Osteocyte (in vitro differentiated cells): ENCODE results near the gene ASB16. TPM values are rescaled to one million over a fixed set of nuclear protein-coding genes. Genes with fewer than 3 reads are reported as not detected.

Source experiments
- DNase-seq: peaks from one replicate; pipeline ENCODE4 v3.0.0; 2021; ENCODE audit warnings: mixed read lengths; ENCODE audit not compliant: unreplicated experiment; ENCODE audit errors: extremely low spot score
- H3K27ac Mint-ChIP-seq: one replicate; pipeline ENCODE4 v1.8.0; 2021; ENCODE audit warnings: mild to moderate bottlenecking, mixed read lengths; ENCODE audit not compliant: unreplicated experiment
- H3K27me3 Mint-ChIP-seq: one replicate; pipeline ENCODE4 v1.8.0; 2021; ENCODE audit warnings: mixed read lengths; ENCODE audit not compliant: unreplicated experiment
- H3K36me3 Mint-ChIP-seq: one replicate; pipeline ENCODE4 v1.8.0; 2021; ENCODE audit warnings: mixed read lengths; ENCODE audit not compliant: unreplicated experiment
- H3K4me1 Mint-ChIP-seq: one replicate; pipeline ENCODE4 v1.8.0; 2021; ENCODE audit warnings: mixed read lengths; ENCODE audit not compliant: unreplicated experiment
- H3K4me3 Mint-ChIP-seq: one replicate; pipeline ENCODE4 v1.8.0; 2021; ENCODE audit warnings: mild to moderate bottlenecking, moderate library complexity, mixed read lengths; ENCODE audit not compliant: unreplicated experiment
- H3K9me3 Mint-ChIP-seq: one replicate; pipeline ENCODE4 v1.8.0; 2021; ENCODE audit warnings: mixed read lengths; ENCODE audit not compliant: unreplicated experiment
- total RNA-seq: library from RNA; stranded (reverse); gene quantifications from 2 replicates; pipeline ENCODE4 v1.2.1, GENCODE V29; 2021
- TF ChIP-seq, protein P1 (sequence below): fragments of 200-600 bp; sonication (generic); IDR thresholded peaks from 2 replicates; pipeline ENCODE4 v1.5.0; 2021; ENCODE audit warnings: antibody characterized with exemption, mild to moderate bottlenecking, moderate library complexity

ASB16 gene
- total RNA-seq, 1 donor from 2014 or later, result not detected

DNA sequence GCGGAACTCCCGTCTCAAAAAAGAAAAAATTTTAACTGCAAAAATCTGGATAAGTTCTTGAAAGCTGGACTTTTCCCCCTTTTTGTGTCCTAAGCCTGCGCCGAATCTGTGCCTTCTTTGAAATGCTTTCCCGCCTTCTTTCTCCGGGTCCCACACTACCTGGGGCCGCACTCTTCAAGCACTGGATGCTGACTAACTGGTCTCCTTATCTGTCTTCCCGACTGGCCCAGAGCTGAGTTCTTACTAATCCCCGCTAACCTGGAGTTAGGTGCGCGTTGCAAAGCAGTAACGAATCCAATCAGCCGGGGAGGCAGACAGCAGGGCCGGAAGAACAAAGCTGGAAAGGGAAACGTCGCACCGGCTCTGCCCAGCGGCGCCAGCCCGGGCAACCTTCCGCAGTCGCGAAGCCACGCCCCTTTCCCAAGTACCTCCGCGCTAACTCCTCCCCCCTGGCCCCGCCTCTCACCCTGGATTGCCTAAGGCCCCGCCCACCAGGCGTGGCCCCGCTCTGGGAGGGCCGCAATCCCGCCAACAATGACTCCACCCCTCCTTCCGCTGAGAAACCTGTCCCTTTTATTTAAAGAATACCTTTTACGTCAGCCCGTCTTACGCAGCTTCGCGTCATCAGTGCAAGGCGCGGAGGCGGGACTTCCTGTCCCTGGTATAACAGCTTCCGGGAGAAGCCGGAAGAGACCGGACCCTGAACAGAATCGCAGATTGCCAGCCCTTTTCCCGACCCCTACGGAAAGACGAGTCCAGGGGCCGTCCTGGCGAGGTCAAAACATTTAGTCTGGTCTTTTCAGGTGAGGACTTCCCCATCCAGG is 16.0 kb downstream of the ASB16 start, which contains the start of gene TMUB2:
Gene TMUB2, plus strand, starts transcription at position 666 of the 824 bp plus-strand sequence. CDS start 737 bp downstream, outside the sequence.
- no peaks in the 10 kb centered on the region for H3K27me3 Mint-ChIP-seq

DNA sequence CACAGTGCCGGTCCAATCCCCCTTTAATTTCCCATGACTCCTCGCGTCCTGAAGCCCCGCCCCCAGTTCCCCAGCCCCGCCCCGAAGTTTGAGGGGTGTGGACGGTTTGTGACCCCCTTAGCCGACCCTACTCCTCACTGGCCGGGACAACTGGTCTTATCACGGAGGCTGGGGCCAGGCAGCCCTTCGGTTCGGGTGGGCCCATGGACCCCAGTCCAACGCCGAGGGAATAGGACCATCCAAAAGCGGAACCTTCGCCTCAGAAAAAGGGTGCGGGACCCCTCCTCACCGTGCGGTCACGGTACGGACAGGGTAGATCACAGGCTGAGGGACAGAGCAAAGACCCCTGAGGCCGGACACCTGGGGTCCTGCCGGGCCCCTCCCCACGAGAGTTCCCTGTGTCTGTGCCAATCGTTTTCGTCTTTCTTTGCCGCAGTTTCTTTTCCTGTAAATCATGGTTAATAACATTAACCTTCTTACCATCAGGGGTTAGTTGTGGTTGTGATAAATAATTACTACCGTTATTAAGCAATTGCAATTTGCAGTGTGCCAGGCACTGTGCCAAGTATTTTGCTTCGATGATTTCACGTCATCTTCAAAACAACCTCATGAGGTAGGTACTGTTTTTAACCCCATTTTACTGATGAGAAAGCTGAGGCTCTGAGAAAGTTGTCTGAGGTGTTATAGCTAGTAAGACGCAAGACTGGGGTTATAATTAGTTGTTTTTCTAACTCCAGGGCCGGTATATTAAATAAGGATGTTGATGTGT is 16.8 kb downstream of the ASB16 start:
- H3K4me1 Mint-ChIP-seq, result peaks cover 25% of the 10 kb centered on the region

More for the DNA sequence above, 16.0 kb downstream of the ASB16 start, which contains the start of gene TMUB2:
- TF ChIP-seq, protein P1, sequence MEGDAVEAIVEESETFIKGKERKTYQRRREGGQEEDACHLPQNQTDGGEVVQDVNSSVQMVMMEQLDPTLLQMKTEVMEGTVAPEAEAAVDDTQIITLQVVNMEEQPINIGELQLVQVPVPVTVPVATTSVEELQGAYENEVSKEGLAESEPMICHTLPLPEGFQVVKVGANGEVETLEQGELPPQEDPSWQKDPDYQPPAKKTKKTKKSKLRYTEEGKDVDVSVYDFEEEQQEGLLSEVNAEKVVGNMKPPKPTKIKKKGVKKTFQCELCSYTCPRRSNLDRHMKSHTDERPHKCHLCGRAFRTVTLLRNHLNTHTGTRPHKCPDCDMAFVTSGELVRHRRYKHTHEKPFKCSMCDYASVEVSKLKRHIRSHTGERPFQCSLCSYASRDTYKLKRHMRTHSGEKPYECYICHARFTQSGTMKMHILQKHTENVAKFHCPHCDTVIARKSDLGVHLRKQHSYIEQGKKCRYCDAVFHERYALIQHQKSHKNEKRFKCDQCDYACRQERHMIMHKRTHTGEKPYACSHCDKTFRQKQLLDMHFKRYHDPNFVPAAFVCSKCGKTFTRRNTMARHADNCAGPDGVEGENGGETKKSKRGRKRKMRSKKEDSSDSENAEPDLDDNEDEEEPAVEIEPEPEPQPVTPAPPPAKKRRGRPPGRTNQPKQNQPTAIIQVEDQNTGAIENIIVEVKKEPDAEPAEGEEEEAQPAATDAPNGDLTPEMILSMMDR, result no peak
- peak; percentile 100 for DNase-seq
- Mint-ChIP-seq H3K4me1 (peaks cover 25% of the 10 kb centered on the region), H3K27ac (peak within 1 kb of the TSS; percentile 99), H3K36me3 (peaks cover 5% of the 10 kb centered on the region), H3K4me3 (peak within 1 kb of the TSS; percentile 97), H3K9me3 (no peaks in the 10 kb centered on the region)

DNA sequence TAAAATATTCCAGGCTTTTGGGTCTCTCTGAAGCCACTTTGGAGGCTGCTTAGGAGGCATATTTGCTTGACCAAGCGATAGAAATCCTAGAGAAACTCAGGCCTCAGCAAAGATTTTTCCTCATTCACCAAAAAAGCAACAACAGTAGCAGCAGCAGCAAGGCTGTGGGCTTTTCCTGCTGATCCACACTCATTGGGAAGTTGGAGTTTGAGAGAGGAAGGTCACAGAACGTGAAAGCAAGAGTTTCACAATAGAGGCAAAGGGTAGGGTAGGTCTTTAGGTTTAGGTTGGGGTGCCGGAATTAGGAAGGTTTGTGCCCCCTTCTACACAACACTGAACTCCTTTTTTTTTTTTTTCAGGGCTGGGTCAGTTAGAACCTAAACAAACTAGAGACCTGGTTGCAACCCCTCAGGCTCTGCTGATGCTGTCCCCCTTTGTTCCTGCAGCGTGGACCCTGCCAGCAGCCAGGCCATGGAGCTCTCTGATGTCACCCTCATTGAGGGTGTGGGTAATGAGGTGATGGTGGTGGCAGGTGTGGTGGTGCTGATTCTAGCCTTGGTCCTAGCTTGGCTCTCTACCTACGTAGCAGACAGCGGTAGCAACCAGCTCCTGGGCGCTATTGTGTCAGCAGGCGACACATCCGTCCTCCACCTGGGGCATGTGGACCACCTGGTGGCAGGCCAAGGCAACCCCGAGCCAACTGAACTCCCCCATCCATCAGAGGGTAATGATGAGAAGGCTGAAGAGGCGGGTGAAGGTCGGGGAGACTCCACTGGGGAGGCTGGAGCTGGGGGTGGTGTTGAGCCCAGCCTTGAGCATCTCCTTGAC is 18.3 kb downstream of the ASB16 start:
- Mint-ChIP-seq H3K4me3 (peak overlapping the region; percentile 97), H3K27me3 (no peaks in the 10 kb centered on the region), H3K27ac (peak overlapping the region; percentile 56), H3K9me3 (no peaks in the 10 kb centered on the region), H3K4me1 (peaks cover 25% of the 10 kb centered on the region), H3K36me3 (peaks cover 3% of the 10 kb centered on the region)
- DNase-seq, result no peak
- TF ChIP-seq, protein P1, result no peak

More for the DNA sequence above, 16.8 kb downstream of the ASB16 start:
- Mint-ChIP-seq H3K4me3 (peak overlapping the region; percentile 97), H3K27ac (peak overlapping the region; percentile 99), H3K9me3 (no peaks in the 10 kb centered on the region), H3K27me3 (no peaks in the 10 kb centered on the region), H3K36me3 (no peaks in the 10 kb centered on the region)
- no peak for DNase-seq
- TF ChIP-seq, protein P1, result no peak

DNA sequence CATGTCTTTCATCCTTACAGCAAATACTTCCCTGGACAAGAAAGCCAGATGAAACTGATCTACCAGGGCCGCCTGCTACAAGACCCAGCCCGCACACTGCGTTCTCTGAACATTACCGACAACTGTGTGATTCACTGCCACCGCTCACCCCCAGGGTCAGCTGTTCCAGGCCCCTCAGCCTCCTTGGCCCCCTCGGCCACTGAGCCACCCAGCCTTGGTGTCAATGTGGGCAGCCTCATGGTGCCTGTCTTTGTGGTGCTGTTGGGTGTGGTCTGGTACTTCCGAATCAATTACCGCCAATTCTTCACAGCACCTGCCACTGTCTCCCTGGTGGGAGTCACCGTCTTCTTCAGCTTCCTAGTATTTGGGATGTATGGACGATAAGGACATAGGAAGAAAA is 20.0 kb downstream of the ASB16 start:
- H3K4me1 Mint-ChIP-seq, result peaks cover 21% of the 10 kb centered on the region
- H3K27ac Mint-ChIP-seq, result no peak overlapping the region
- DNase-seq, result no peak
- no peaks in the 10 kb centered on the region for H3K27me3 Mint-ChIP-seq
- no peak overlapping the region for H3K4me3 Mint-ChIP-seq
- TF ChIP-seq, protein P1, result no peak
- H3K36me3 Mint-ChIP-seq, result peaks cover 14% of the 10 kb centered on the region
- no peaks in the 10 kb centered on the region for H3K9me3 Mint-ChIP-seq
